RPMI8226 (cell line): ENCODE results near the gene ETAA1.

Experiments used
- DNase-seq: peaks from one replicate; pipeline ENCODE4 v3.0.0-alpha.2; 2015

The ETAA1 gene

DNA sequence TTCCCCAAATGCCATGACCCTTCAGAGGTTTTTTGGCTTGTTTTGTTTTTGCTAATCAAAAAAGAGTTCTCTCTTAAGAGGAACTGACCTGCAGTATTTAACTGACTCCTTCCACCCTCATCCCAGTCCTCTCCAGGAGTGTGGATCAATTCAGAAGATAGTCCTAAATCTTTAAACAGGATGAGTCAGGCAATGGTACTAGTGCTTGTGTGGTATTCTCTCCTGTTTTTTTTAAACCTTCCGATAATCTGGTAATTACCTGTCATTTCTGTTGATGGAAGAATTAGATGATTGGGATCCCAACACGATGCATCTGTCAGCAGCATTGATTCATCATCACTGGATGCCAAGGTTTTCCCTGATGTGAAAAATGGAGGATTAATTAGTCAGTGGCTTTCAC is 41.2 kb downstream of the ETAA1 start:
- no peak for DNase-seq

DNA sequence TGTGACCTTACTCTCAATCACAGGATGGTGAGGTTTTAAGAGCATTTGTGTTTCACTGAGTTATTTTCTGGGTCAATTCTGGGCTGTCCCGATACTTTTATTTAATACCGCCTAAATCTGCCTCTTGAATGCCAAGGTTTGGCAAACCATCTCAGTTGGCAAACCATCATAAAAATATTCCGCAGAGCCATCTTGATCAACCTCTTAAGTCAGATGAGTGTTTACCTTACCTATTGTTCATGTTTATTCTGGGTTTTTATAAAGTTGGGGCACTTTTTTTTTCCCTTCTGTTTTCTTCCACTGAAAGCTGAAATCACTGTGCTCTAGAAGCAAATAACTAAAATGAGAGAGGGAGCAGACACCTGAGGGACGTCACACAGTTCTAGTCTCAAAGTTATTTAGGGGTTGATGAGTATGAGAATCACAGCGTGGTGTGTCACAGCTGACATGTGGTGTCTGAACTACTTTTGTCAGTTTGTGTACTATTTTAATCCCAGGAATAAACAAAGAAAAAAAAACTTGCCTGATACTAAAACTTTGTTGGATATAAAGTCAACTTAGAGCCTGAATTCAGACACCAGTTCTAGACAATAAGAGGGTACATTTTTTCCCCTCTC is 48.6 kb downstream of the ETAA1 start:
- DNase-seq: no peak

DNA sequence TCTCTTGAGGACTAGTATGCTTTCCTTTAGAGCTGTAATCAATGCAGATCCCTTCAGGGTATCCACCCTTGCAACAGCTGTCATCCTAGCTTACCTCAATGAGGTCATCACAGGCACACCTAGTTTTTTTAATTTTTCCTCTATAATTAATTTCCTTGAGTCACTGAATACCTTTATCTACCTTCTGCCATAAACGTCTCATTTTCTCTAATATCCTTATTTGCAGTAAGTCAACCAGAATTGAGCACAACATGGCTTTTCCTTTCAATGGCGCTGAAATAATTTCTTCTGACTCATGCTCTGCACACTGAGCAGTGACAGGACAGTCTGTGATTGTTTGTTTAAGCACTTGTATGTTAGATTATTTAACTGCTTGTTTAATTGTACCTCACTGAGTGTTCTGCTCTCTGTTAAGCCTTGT is 49.4 kb downstream of the ETAA1 start:
- DNase-seq: no peak

GRCh38 chr2:67448648-67449047 is 51.5 kb downstream of the ETAA1 start:
- DNase-seq: no peak

DNA sequence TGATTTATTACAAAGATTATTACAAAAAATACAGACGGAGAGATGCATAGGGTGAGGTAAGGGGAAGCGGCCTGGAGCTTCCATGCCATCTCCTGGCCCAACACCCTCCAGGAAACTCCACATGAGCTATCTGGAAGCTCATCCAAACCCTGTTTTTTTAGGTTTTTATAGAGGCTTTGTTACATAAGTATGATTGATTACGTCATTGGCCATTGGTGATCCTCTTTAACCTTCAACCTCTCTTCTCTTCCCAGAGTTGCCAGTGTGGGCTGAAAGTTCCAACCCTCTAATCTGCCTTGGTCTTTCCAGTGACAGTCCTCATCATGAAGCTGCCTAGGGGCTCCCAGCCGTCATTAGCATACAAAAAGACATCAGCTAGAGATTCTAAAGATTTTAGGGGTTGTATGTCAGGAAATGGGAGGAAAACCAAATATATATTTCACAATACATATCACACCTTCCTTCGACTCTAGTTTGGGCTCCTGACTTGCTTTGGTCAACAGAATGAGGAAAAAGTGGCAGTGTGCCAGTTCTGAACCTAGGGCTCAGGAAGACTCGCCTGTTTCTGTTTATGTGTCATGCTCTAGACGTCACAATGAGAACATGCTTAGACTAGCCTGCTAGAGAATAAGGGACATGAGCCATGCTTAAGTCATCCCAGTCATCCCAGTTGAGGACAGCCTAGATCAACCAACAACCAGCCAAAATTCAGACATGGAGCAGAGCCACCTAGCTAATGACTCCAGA is 54.1 kb downstream of the ETAA1 start:
- DNase-seq: peak; percentile 57

DNA sequence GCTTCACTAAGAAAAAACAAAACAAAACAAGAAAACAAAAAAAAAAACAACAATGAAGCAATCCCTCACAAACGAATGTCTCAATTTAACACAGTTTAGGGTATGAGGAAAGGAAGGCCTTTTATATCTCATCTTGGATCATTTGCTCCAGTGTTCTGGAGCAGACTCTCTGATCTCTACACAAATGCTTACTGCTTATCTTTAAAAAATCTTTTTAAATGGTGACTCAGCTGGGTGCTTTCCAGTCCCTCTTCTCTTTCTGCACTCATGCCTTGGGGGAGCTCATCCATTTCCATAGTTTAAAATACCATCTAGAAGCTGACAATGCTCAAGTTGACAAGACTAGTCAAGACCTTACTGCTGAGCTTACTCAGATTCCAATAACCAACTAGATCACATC is 56.2 kb downstream of the ETAA1 start:
- no peak for DNase-seq

- no peak for DNase-seq
Measured at GRCh38 chr2:67455219-67456142, 58.3 kb downstream of the ETAA1 start.

DNA sequence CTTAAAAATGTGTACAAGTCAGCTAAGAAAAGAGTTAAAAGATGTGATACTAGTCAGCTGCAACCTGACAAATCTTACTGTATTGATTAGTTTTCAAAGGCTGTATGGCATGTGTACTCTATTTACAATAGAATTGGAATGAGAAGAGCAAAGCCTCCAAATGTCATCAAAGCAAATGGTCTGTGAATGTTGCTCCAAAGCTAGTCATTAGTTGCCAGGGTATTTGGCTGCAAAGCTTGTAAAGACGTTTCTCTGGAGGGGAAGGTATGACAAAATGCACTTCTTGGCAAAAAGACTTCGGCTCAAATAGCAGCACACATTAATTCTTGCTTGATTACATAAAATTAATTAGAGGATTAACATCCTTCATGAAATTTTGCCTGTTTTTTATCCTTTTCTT is 59.3 kb downstream of the ETAA1 start:
- no peak for DNase-seq

- DNase-seq: no peak
Measured at GRCh38 chr2:67457699-67458098, 60.6 kb downstream of the ETAA1 start.

GRCh38 chr2:67459761-67460160 is 62.6 kb downstream of the ETAA1 start:
- DNase-seq: no peak
